Measurements from ENCODE around the gene KLHL29. TPM values are rescaled to one million over a fixed set of nuclear protein-coding genes. Genes with fewer than 3 reads are reported as not detected.

KLHL29 gene
- total and polyA plus RNA-seq, 10 of the 15 experiments (the other 5 are each of a cell fraction or from before 2014, with no cell fraction given), result 1.4 to 19.5 (median 6.1) TPM

GRCh38 chr2:23452853-23453420 lies 68.0 kb downstream of the KLHL29 start (continued):
- TF ChIP-seq MEF2B (IDR thresholded peaks at IDR 0.05; ENCODE audit: partially characterized antibody, poor library complexity, severe bottlenecking), result peak; percentile 54
- 0 out of 2 replicates have a peak, but pooled peaks have one; percentile 26 for TF ChIP-seq NR2F1 (conservative IDR thresholded peaks at IDR 0.05)
- no peak for TF ChIP-seq HDAC6 (IDR thresholded peaks at IDR 0.05; ENCODE audit: unreplicated experiment)
- no peak for TF ChIP-seq ZNF207 (IDR thresholded peaks at IDR 0.05; ENCODE audit: borderline replicate concordance)
- no peak for TF ChIP-seq JUND (IDR thresholded peaks at IDR 0.05; ENCODE audit: low read depth, low read length)
- TF ChIP-seq SREBF1 (IDR thresholded peaks at IDR 0.05; ENCODE audit: low read length), result no peak
- TF ChIP-seq SP1 (IDR thresholded peaks at IDR 0.05; ENCODE audit: low read depth, low read length), result no peak
- no peak for TF ChIP-seq SMAD1 (IDR thresholded peaks at IDR 0.05; ENCODE audit: low read depth, partially characterized antibody)
- no peak for TF ChIP-seq BCLAF1 (IDR thresholded peaks at IDR 0.05)
- no peak; a peak in 1 of 4 replicates for TF ChIP-seq EP300 (IDR thresholded peaks at IDR 0.05; ENCODE audit: borderline replicate concordance in 1 of 2, control insufficient read depth in 1 of 2, low read depth in 2 of 2, low read length in 2 of 2)
- no peak for TF ChIP-seq NRF1 (conservative IDR thresholded peaks at IDR 0.05; ENCODE audit: low read depth, low read length)
- no peak for TF ChIP-seq CHD4 (IDR thresholded peaks at IDR 0.05)
- no peak for TF ChIP-seq NFYB (IDR thresholded peaks at IDR 0.05; ENCODE audit: insufficient read depth, low read depth, low read length)
- no peak for TF ChIP-seq POLR2AphosphoS2 (IDR thresholded peaks at IDR 0.05; ENCODE audit: low read depth, low read length)
- peak; percentile 65 to 74 for TF ChIP-seq IKZF2 (IDR thresholded peaks at IDR 0.05)
- no peak for TF ChIP-seq NR2C2 (IDR thresholded peaks at IDR 0.05; ENCODE audit: borderline replicate concordance, control insufficient read depth, insufficient read length, low read depth)
- no peak for TF ChIP-seq IRF5 (IDR thresholded peaks at IDR 0.05; ENCODE audit: borderline replicate concordance)
- no peak for TF ChIP-seq LARP7 (IDR thresholded peaks at IDR 0.05)
- TF ChIP-seq RAD21 (IDR thresholded peaks at IDR 0.05; ENCODE audit: insufficient read depth, low read depth, low read length), result no peak
- peak; percentile 77 for TF ChIP-seq CREB1 (IDR thresholded peaks at IDR 0.05; ENCODE audit: low read depth)
- TF ChIP-seq MYC (IDR thresholded peaks at IDR 0.05; ENCODE audit: insufficient read depth, insufficient read length, insufficient replicate concordance, low read length, severe bottlenecking), result no peak
- no peak for TF ChIP-seq USF1 (IDR thresholded peaks at IDR 0.05; ENCODE audit: borderline replicate concordance, extremely low read length, insufficient read depth, low read depth, low read length)
- TF ChIP-seq CHD1 (IDR thresholded peaks at IDR 0.05; ENCODE audit: low read depth, low read length), result no peak
- TF ChIP-seq ZNF622 (IDR thresholded peaks at IDR 0.05), result no peak
- TF ChIP-seq ESRRA (IDR thresholded peaks at IDR 0.05; ENCODE audit: low read length), result no peak
- TF ChIP-seq RUNX3 (IDR thresholded peaks at IDR 0.05; ENCODE audit: low read length), result peak; percentile 96
- no peak for TF ChIP-seq HDAC2 (IDR thresholded peaks at IDR 0.05)
